Keratinocyte (primary cell): ENCODE data around the gene ACOT6. TPM values are rescaled to one million over a fixed set of nuclear protein-coding genes. Genes with fewer than 3 reads are reported as not detected.

Source experiments
- DNase-seq: peaks from one replicate; pipeline ENCODE4 v3.0.0-alpha.2; 2011; ENCODE audit warnings: low read depth, missing footprints, low spot score
- FAIRE-seq: peaks from 2 replicates; lab custom pipeline; 2011; peaks lifted over from hg19 to GRCh38; lab: Jason Lieb, UNC
- H2AFZ ChIP-seq: 2 replicates; pipeline ENCODE4 v1.6.0; 2012; ENCODE audit warnings: low read length, control low read depth, inconsistent platforms; ENCODE audit not compliant: control insufficient read depth
- H3K27ac ChIP-seq: 2 replicates; pipeline ENCODE4 v1.5.1; 2011; ENCODE audit warnings: low read length; ENCODE audit not compliant: control insufficient read depth, insufficient read depth
- H3K27me3 ChIP-seq: 3 replicates; pipeline ENCODE4 v1.6.0; 2011; ENCODE audit warnings: low read length; ENCODE audit not compliant: control insufficient read depth, insufficient read depth; ENCODE audit errors: extremely low read depth
- H3K36me3 ChIP-seq, 2 experiments: 2 replicates in 1 of 2; 3 replicates in 1 of 2; pipeline ENCODE4 v1.5.1; 2011; ENCODE audit warnings: low read length in 2 of 2, mild to moderate bottlenecking in 1 of 2; ENCODE audit not compliant: control insufficient read depth in 2 of 2, insufficient read depth in 2 of 2; ENCODE audit errors: extremely low read depth in 1 of 2
- H3K4me1 ChIP-seq: 3 replicates; pipeline ENCODE4 v1.5.1; 2011; ENCODE audit warnings: low read length; ENCODE audit not compliant: control insufficient read depth, insufficient read depth; ENCODE audit errors: extremely low read depth
- H3K4me2 ChIP-seq: 3 replicates; pipeline ENCODE4 v1.6.0; 2011; ENCODE audit warnings: low read depth, low read length; ENCODE audit not compliant: control insufficient read depth, insufficient read depth; ENCODE audit errors: extremely low read depth
- H3K4me3 ChIP-seq, 3 experiments: fragments of 200-600 bp in 1 of 3; sonication (generic) in 1 of 3; 2 replicates in 2 of 3; 3 replicates in 1 of 3; pipeline ENCODE4 v1.5.1; 2011 to 2016; ENCODE audit warnings: low read length in 3 of 3, mild to moderate bottlenecking in 3 of 3, control low read depth in 2 of 3, inconsistent platforms in 1 of 3, low read depth in 1 of 3, mixed read lengths in 1 of 3, mixed run types in 1 of 3, moderate library complexity in 1 of 3; ENCODE audit not compliant: control insufficient read depth in 2 of 3, insufficient read depth in 2 of 3; ENCODE audit errors: extremely low read depth in 1 of 3
- H3K79me2 ChIP-seq: 2 replicates; pipeline ENCODE4 v1.6.0; 2012; ENCODE audit warnings: low read length; ENCODE audit not compliant: control insufficient read depth, insufficient read depth
- H3K9ac ChIP-seq: 3 replicates; pipeline ENCODE4 v1.6.0; 2011; ENCODE audit warnings: low read length; ENCODE audit not compliant: control insufficient read depth, insufficient read depth; ENCODE audit errors: extremely low read depth
- H3K9me1 ChIP-seq: 3 replicates; pipeline ENCODE4 v1.6.0; 2011; ENCODE audit warnings: low read length; ENCODE audit not compliant: control insufficient read depth, insufficient read depth; ENCODE audit errors: extremely low read depth
- H3K9me3 ChIP-seq: 2 replicates; pipeline ENCODE4 v1.5.1; 2012; ENCODE audit warnings: low read depth, low read length; ENCODE audit not compliant: control insufficient read depth
- H4K20me1 ChIP-seq: 3 replicates; pipeline ENCODE4 v1.6.0; 2011; ENCODE audit warnings: low read length; ENCODE audit not compliant: control insufficient read depth, insufficient read depth; ENCODE audit errors: extremely low read depth
- EZH2 ChIP-seq: IDR thresholded peaks from one replicate; pipeline ENCODE4 v1.6.1; 2012; ENCODE audit warnings: inconsistent platforms, mild to moderate bottlenecking, low read length, moderate library complexity
- dilution Hi-C: fragments of 300-500 bp; cut with MboI; formaldehyde crosslinking; loops from one replicate; pipeline ENCODE4 v1.7.0; 2020; ENCODE audit warnings: low sequenced_read_pairs; ENCODE audit not compliant: extremely low pct_ligation_motif_present
- polyA plus RNA-seq, 5 experiments: library from polyadenylated mRNA; depleted of rRNA in 3 of 5; stranded (reverse) in 3 of 5; stranded (forward) in 1 of 5; unstranded in 1 of 5; fragments of >200 nt; gene quantifications; 1 replicate in 1 of 5; 2 replicates in 3 of 5; 3 replicates in 1 of 5; pipeline versions ENCODE4 v1.2.1 to v1.2.3, GENCODE V29; 2011 to 2012; ENCODE audit warnings: missing spikeins in 2 of 5, low read depth in 1 of 5, low replicate concordance in 1 of 5
- TF ChIP-seq, protein P1 (sequence below), 3 experiments: IDR thresholded peaks in 1 of 3; conservative IDR thresholded peaks in 1 of 3; optimal IDR thresholded peaks in 1 of 3; 2 replicates in 2 of 3; 3 replicates in 1 of 3; pipeline versions ENCODE3 to v1.5.1; 2011; ENCODE audit warnings: low read length in 3 of 3, mild to moderate bottlenecking in 3 of 3, moderate library complexity in 2 of 3, control low read depth in 1 of 3, inconsistent platforms in 1 of 3; ENCODE audit not compliant: insufficient read depth in 2 of 3; ENCODE audit errors: extremely low read depth in 1 of 3

ACOT6 gene
- polyA plus RNA-seq, 1 donor (not counting 4 experiments of a cell fraction or from before 2014, with no cell fraction given), result not detected

GRCh38 chr14:73599499-73599898 lies 12.8 kb upstream of the ACOT6 start:
- Histone ChIP-seq H4K20me1 (no peaks in the 10 kb centered on the region), H3K9me1 (no peaks in the 10 kb centered on the region), H3K36me3 (no peaks in the 10 kb centered on the region), H3K4me3 (no peak overlapping the region), H3K9ac (no peak overlapping the region), H3K27ac (no peak overlapping the region), H3K79me2 (no peaks in the 10 kb centered on the region), H2AFZ (no peak overlapping the region), H3K4me1 (peaks cover 12% of the 10 kb centered on the region), H3K4me2 (no peak overlapping the region), H3K27me3 (no peaks in the 10 kb centered on the region), H3K9me3 (no peaks in the 10 kb centered on the region)
- TF ChIP-seq, protein P1, sequence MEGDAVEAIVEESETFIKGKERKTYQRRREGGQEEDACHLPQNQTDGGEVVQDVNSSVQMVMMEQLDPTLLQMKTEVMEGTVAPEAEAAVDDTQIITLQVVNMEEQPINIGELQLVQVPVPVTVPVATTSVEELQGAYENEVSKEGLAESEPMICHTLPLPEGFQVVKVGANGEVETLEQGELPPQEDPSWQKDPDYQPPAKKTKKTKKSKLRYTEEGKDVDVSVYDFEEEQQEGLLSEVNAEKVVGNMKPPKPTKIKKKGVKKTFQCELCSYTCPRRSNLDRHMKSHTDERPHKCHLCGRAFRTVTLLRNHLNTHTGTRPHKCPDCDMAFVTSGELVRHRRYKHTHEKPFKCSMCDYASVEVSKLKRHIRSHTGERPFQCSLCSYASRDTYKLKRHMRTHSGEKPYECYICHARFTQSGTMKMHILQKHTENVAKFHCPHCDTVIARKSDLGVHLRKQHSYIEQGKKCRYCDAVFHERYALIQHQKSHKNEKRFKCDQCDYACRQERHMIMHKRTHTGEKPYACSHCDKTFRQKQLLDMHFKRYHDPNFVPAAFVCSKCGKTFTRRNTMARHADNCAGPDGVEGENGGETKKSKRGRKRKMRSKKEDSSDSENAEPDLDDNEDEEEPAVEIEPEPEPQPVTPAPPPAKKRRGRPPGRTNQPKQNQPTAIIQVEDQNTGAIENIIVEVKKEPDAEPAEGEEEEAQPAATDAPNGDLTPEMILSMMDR (optimal IDR thresholded peaks at IDR 0.05 in 1 of 3, IDR thresholded peaks at IDR 0.05 in 1 of 3, conservative IDR thresholded peaks at IDR 0.05 in 1 of 3; ENCODE audit: extremely low read depth in 1 of 3, insufficient read depth in 2 of 3, low read length in 3 of 3), result no peak
- no peak for TF ChIP-seq EZH2
- dilution Hi-C loops, result no loop called here
- FAIRE-seq (no peak), DNase-seq (no peak)

- no peak for FAIRE-seq
- H2AFZ ChIP-seq, result no peak overlapping the region
- H3K4me2 ChIP-seq, result no peak overlapping the region
- no peak overlapping the region for H3K9ac ChIP-seq
- no peaks in the 10 kb centered on the region for H3K36me3 ChIP-seq
- no peak overlapping the region for H3K27ac ChIP-seq
- dilution Hi-C loops, result no loop called here
- H3K79me2 ChIP-seq, result no peaks in the 10 kb centered on the region
- H3K4me3 ChIP-seq, result no peak overlapping the region
- peaks cover 12% of the 10 kb centered on the region for H3K4me1 ChIP-seq
- no peaks in the 10 kb centered on the region for H3K9me1 ChIP-seq
- TF ChIP-seq EZH2, result no peak
- TF ChIP-seq, protein P1 (optimal IDR thresholded peaks at IDR 0.05 in 1 of 3, IDR thresholded peaks at IDR 0.05 in 1 of 3, conservative IDR thresholded peaks at IDR 0.05 in 1 of 3; ENCODE audit: extremely low read depth in 1 of 3, insufficient read depth in 2 of 3, low read length in 3 of 3), result no peak
- H3K9me3 ChIP-seq, result no peaks in the 10 kb centered on the region
- DNase-seq, result no peak
- no peaks in the 10 kb centered on the region for H3K27me3 ChIP-seq
- H4K20me1 ChIP-seq, result no peaks in the 10 kb centered on the region
These were observed 9.3 kb upstream of the ACOT6 start for GRCh38 chr14:73602994-73603393.
